Activated CD8-positive, alpha-beta T cell treated with anti-CD3 and anti-CD28 coated beads for 36 hours (primary cell): Measurements from ENCODE around the gene SOHLH1. TPM values are rescaled to one million over a fixed set of nuclear protein-coding genes. Genes with fewer than 3 reads are reported as not detected.

Experiments
- ATAC-seq: fragments of 200-7000 bp; cut with Tn5 transposase; one replicate; pipeline ENCODE4 v1.10.0; 2021; ENCODE audit warnings: mild to moderate bottlenecking, moderate library complexity
- CTCF ChIA-PET: fragments of 350-600 bp; sonication (Branson Sonifier 250); formaldehyde crosslinking; loops from one replicate; lab custom pipeline; 2021; ENCODE audit warnings: antibody characterized with exemption; lab: Charles Lee
- POLR2A ChIA-PET: fragments of 350-600 bp; sonication (Branson Sonifier 250); formaldehyde crosslinking; loops from one replicate; lab custom pipeline; 2021; ENCODE audit warnings: antibody characterized with exemption; lab: Charles Lee
- DNase-seq: peaks from one replicate; pipeline ENCODE4 v3.0.0-alpha.2; 2020
- H3K27ac Mint-ChIP-seq: one replicate; pipeline ENCODE4 v1.8.0; 2021; ENCODE audit warnings: mild to moderate bottlenecking, mixed read lengths
- H3K27me3 Mint-ChIP-seq: one replicate; pipeline ENCODE4 v1.8.0; 2021; ENCODE audit warnings: mixed read lengths
- H3K36me3 Mint-ChIP-seq: one replicate; pipeline ENCODE4 v1.8.0; 2021; ENCODE audit warnings: low read depth, mixed read lengths
- H3K4me1 Mint-ChIP-seq: one replicate; pipeline ENCODE4 v1.8.0; 2021; ENCODE audit warnings: low read depth, mixed read lengths
- H3K4me3 Mint-ChIP-seq: one replicate; pipeline ENCODE4 v1.8.0; 2021; ENCODE audit warnings: mild to moderate bottlenecking, moderate library complexity, mixed read lengths
- H3K9me3 Mint-ChIP-seq: one replicate; pipeline ENCODE4 v1.8.0; 2021; ENCODE audit warnings: mixed read lengths
- CTCF ChIP-seq: fragments of 200-600 bp; IDR thresholded peaks from one replicate; pipeline ENCODE4 v1.8.0; 2022; ENCODE audit warnings: antibody characterized with exemption, mild to moderate bottlenecking
- intact Hi-C: fragments of 100-400 bp; cut with micrococcal nuclease; formaldehyde crosslinking; loops from one replicate; pipeline ENCODE4 v1.10.0; 2022
- total RNA-seq, 2 experiments: library from RNA; stranded (reverse); gene quantifications; one replicate each; pipeline ENCODE4 v1.2.3, GENCODE V29; 2021

SOHLH1 gene
- total RNA-seq, 2 experiments from 2014 or later: not detected

- Mint-ChIP-seq H3K27ac (no peak overlapping the region), H3K36me3 (no peaks in the 10 kb centered on the region), H3K9me3 (peaks cover 2% of the 10 kb centered on the region), H3K4me3 (no peak overlapping the region), H3K4me1 (no peaks in the 10 kb centered on the region), H3K27me3 (peaks cover 5% of the 10 kb centered on the region)
- ChIA-PET POLR2A (no interaction called here), CTCF (no interaction called here)
- ATAC-seq (no peak), DNase-seq (no peak)
- intact Hi-C loops: no loop called here
- TF ChIP-seq CTCF: no peak
Observed at GRCh38 chr9:135665795-135666189, 33.5 kb downstream of the SOHLH1 start.

- H3K27ac Mint-ChIP-seq: no peak overlapping the region
- ChIA-PET POLR2A (no interaction called here), CTCF (no interaction called here)
- no peaks in the 10 kb centered on the region for H3K4me1 Mint-ChIP-seq
- DNase-seq: no peak
- no peak for TF ChIP-seq CTCF
- peaks cover 2% of the 10 kb centered on the region for H3K9me3 Mint-ChIP-seq
- no peaks in the 10 kb centered on the region for H3K36me3 Mint-ChIP-seq
- no peak overlapping the region for H3K4me3 Mint-ChIP-seq
- intact Hi-C loops: no loop called here
- peaks cover 5% of the 10 kb centered on the region for H3K27me3 Mint-ChIP-seq
- ATAC-seq: no peak
Observed at GRCh38 chr9:135664801-135665794, 34.2 kb downstream of the SOHLH1 start.

GRCh38 chr9:135664266-135664665 lies 35.0 kb downstream of the SOHLH1 start:
- ChIA-PET CTCF (no interaction called here), POLR2A (interaction anchor here (1.0 kb wide), 1 partner anchor 16 kb away, joined by 3 read pairs; no protein-coding TSS in a partner anchor)
- intact Hi-C loops: no loop called here
- no peak for DNase-seq
- Mint-ChIP-seq H3K27ac (no peak overlapping the region), H3K36me3 (no peaks in the 10 kb centered on the region), H3K9me3 (peaks cover 2% of the 10 kb centered on the region), H3K4me1 (no peaks in the 10 kb centered on the region), H3K27me3 (peaks cover 5% of the 10 kb centered on the region), H3K4me3 (no peak overlapping the region)
- TF ChIP-seq CTCF: no peak
- no peak for ATAC-seq

GRCh38 chr9:135663857-135664256 lies 35.4 kb downstream of the SOHLH1 start:
- intact Hi-C loops: no loop called here
- DNase-seq: no peak
- no peak for ATAC-seq
- TF ChIP-seq CTCF: no peak
- ChIA-PET CTCF (no interaction called here), POLR2A (interaction anchor here (1.0 kb wide), 1 partner anchor 15 kb away, joined by 3 read pairs; no protein-coding TSS in a partner anchor)
- H3K27ac Mint-ChIP-seq: no peak overlapping the region
- H3K4me3 Mint-ChIP-seq: no peak overlapping the region
- H3K36me3 Mint-ChIP-seq: no peaks in the 10 kb centered on the region
- no peaks in the 10 kb centered on the region for H3K4me1 Mint-ChIP-seq
- no peaks in the 10 kb centered on the region for H3K9me3 Mint-ChIP-seq
- peaks cover 2% of the 10 kb centered on the region for H3K27me3 Mint-ChIP-seq

GRCh38 chr9:135663451-135663770 lies 35.9 kb downstream of the SOHLH1 start:
- Mint-ChIP-seq H3K27me3 (peaks cover 2% of the 10 kb centered on the region), H3K27ac (no peak overlapping the region), H3K4me3 (no peak overlapping the region), H3K4me1 (no peaks in the 10 kb centered on the region), H3K36me3 (no peaks in the 10 kb centered on the region), H3K9me3 (no peaks in the 10 kb centered on the region)
- DNase-seq (no peak), ATAC-seq (no peak)
- no peak for TF ChIP-seq CTCF
- ChIA-PET CTCF (no interaction called here), POLR2A (interaction anchor here (1.0 kb wide), 1 partner anchor 15 kb away, joined by 3 read pairs; no protein-coding TSS in a partner anchor)
- intact Hi-C loops: no loop called here
